GM21825 (cell line): ENCODE data around the gene TMEM145.

Experiments
- ATAC-seq: cut with Tn5 transposase; IDR thresholded peaks from one replicate; pipeline ENCODE4 v1.9.1; 2021; ENCODE audit warnings: mild to moderate bottlenecking, moderate library complexity; ENCODE audit not compliant: unreplicated experiment

TMEM145 gene

DNA sequence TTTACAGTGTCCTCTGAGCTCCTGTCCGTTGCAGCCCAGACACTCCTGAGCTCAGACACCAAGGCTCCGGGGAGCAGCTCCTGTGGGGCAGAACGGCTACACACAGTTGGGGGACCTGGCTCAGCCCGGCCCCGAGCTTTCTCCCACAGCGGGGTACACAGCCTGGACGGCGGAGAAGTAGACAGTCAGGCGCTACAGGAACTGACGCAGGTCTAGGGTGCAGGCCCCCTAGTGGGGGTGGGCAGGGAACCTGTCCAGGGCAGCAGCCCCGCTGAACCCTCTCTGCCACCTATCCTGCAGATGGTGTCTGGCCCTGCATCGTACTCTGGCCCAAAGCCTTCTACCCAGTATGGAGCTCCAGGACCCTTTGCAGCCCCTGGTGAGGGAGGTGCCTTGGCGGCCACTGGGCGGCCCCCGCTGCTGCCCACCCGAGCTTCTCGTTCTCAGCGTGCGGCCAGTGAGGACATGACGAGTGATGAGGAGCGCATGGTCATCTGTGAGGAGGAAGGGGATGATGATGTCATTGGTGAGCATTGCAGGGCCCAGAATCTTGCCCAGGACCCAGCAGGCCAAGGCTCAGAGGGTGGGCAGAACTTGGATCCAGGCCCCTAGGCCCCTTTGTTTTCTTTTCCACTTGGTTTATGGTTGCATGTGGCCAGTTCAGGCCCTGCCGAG is 24.1 kb upstream of the TMEM145 start:
- ATAC-seq, result no peak

GRCh38 chr19:42289556-42290041 is 23.5 kb upstream of the TMEM145 start:
- no peak for ATAC-seq

DNA sequence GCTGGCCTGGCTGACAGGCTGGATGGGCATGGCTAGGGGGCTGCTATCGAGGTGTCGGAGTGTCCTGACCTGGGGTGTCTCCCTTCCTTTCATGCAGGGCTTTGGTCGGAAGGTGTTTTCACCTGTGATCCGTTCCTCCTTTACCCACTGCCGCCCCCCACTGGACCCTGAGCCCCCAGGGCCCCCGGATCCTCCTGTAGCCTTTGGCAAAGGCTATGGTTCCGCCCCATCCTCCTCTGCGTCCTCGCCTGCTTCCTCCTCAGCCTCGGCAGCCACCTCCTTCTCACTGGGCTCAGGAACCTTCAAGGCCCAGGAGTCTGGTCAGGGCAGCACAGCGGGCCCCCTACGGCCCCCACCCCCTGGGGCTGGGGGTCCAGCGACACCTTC is 23.0 kb upstream of the TMEM145 start:
- no peak for ATAC-seq

DNA sequence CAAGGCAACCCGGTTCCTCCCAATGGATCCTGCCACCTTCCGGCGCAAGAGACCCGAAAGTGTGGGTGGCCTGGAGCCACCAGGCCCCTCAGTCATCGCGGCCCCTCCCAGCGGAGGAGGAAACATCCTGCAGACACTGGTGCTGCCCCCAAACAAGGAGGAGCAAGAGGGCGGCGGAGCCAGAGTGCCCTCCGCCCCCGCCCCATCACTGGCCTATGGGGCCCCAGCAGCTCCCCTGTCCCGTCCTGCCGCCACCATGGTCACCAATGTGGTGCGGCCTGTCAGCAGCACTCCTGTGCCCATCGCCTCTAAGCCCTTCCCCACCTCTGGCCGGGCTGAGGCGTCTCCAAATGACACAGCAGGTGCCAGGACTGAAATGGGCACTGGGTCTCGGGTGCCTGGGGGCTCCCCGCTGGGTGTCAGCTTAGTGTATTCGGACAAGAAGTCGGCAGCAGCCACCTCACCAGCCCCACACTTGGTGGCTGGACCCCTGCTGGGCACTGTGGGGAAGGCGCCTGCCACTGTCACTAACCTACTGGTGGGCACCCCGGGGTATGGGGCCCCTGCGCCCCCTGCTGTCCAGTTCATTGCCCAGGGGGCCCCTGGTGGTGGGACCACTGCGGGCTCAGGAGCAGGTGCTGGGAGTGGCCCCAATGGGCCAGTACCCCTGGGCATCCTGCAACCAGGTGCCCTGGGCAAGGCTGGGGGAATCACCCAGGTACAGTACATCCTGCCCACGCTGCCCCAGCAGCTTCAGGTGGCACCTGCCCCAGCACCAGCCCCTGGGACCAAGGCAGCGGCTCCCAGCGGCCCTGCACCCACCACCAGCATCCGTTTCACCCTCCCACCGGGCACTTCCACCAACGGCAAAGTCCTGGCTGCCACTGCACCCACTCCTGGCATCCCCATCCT is 22.3 kb upstream of the TMEM145 start:
- ATAC-seq, result no peak

GRCh38 chr19:42291435-42291810 is 21.7 kb upstream of the TMEM145 start:
- no peak for ATAC-seq

DNA sequence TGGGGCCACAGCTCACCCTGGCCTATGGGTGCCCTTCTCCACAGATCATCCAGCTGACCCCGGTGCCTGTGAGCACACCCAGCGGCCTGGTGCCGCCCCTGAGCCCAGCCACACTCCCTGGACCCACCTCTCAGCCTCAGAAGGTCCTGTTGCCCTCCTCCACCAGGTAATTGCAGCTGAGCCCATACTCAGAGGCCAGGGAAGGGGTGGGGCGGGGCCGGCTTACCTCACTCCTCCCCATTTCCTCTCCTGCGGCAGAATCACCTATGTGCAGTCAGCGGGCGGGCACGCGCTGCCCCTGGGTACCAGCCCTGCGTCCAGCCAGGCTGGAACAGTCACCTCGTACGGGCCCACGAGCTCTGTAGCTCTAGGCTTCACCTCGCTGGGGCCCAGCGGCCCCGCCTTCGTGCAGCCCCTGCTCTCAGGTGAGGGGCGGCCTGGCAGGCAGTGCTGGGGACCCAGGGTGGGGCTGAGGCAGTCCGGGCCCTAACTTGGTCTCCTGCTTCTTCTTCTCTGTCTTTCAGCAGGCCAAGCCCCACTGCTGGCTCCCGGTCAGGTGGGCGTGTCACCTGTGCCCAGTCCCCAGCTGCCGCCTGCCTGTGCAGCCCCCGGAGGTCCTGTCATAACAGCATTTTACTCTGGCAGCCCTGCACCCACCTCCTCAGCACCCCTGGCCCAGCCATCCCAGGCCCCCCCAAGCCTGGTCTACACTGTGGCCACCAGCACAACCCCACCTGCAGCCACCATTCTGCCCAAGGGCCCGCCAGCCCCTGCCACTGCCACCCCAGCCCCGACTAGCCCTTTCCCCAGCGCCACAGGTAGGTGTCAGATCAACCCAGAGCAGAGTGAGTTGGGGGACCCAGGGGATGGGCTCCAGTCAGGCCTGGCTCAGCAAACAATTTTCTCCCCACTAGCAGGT is 20.8 kb upstream of the TMEM145 start:
- ATAC-seq, result no peak

- no peak for ATAC-seq
Observed at GRCh38 chr19:42292963-42293362, 20.1 kb upstream of the TMEM145 start.

DNA sequence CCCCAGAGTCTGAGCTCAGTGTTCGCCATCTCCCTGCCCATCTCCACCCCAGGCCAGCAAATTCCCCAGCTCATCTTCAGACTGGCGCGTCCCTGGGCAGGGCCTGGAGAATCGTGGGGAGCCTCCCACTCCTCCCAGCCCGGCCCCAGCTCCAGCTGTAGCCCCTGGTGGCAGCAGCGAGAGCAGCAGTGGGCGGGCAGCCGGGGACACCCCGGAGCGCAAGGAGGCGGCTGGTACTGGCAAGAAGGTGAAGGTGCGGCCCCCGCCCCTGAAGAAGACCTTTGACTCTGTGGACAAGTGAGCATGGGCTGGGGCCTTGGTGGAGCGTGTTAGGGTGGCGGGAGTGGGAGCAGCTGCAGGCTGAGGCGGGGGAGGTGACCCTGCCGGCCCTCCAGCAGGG is 19.6 kb upstream of the TMEM145 start:
- no peak for ATAC-seq

DNA sequence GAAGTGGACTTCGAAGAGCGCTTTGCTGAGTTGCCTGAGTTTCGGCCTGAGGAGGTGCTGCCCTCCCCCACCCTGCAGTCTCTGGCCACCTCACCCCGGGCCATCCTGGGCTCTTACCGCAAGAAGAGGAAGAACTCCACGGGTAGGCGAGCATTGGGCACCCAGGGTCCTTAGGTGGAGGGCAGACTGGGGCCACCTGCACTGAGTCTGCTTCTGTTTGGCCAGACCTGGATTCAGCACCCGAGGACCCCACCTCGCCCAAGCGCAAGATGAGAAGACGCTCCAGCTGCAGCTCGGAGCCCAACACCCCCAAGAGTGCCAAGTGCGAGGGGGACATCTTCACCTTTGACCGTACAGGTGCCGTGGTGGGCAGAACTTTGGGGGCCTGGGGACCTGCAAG is 19.2 kb upstream of the TMEM145 start:
- no peak for ATAC-seq

DNA sequence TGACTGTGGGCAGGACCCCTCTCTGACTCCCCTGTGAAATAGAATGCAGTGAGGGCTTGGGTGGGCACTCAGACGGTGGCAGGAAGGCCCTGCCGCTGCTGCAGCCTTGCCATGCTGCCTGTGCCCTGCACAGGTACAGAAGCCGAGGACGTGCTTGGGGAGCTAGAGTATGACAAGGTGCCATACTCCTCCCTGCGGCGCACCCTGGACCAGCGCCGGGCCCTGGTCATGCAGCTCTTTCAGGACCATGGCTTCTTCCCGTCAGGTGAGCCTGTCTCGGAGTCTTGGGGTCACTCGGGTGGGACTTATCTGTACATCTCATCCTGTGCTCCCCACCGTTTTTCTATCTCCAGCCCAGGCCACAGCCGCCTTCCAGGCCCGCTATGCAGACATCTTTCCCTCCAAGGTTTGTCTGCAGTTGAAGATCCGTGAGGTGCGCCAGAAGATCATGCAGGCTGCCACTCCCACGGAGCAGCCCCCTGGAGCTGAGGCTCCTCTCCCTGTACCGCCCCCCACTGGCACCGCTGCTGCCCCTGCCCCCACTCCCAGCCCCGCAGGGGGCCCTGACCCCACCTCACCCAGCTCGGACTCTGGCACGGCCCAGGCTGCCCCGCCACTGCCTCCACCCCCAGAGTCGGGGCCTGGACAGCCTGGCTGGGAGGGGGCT is 18.5 kb upstream of the TMEM145 start:
- no peak for ATAC-seq

GRCh38 chr19:42295342-42295741 is 17.8 kb upstream of the TMEM145 start:
- ATAC-seq, result no peak

- ATAC-seq, result no peak
Observed at GRCh38 chr19:42295831-42296525, 17.1 kb upstream of the TMEM145 start.

GRCh38 chr19:42297039-42297438 is 16.1 kb upstream of the TMEM145 start:
- no peak for ATAC-seq

- peak; percentile 11 for ATAC-seq
Observed at GRCh38 chr19:42301646-42302203, 11.4 kb upstream of the TMEM145 start, which contains the start of gene PRR19. Gene PRR19, plus strand, starts transcription at chr19:42302132. Its CDS starts 7,453 bp downstream, at chr19:42309585.

DNA sequence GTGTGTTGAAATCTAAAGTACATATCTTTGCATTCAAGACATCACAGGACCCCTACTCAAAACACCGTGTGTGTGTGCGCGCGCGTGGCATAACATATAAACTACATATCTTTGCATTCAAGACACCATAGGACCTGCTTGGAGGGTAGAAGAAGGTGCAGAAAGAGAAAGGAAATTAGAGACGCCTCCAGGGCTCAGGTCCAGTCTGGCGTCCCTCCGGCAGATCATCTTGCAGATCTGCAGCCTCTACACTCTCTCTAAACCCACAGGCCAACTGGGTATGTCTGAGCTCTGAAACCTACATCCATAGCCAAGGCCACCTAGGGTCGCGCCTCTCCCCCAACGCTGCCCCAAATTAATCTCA is 10.0 kb upstream of the TMEM145 start:
- ATAC-seq, result no peak

GRCh38 chr19:42303876-42304275 is 9.2 kb upstream of the TMEM145 start:
- ATAC-seq, result no peak

GRCh38 chr19:42306646-42307045 is 6.5 kb upstream of the TMEM145 start:
- ATAC-seq, result no peak

DNA sequence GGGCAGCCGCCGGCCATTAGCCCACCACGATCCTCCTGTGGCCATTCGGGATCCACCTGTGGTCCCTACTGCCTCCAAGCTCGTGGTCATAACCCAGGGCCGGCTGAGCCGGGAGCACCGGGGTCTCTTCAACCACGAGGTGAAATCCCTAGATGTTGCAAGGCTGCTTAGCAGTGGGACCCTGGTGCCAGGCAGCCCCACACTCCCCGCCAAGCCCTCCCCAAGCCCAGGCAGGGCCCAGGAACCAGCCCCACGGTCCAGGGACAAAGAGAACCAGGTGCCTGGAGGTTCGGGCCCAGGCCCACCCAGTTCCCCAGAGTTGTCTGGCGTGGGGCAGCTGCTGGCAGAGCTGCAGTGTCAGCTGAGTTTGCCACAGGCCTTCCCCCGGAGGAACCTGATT is 3.4 kb upstream of the TMEM145 start:
- no peak for ATAC-seq

- ATAC-seq, result no peak
Observed at GRCh38 chr19:42311657-42312056, 1.5 kb upstream of the TMEM145 start.

GRCh38 chr19:42312370-42312769 is 739 bp upstream of the TMEM145 start:
- ATAC-seq, result no peak
